ENCODE measurements around the gene TTLL11. TPM values are rescaled to one million over a fixed set of nuclear protein-coding genes. Genes with fewer than 3 reads are reported as not detected.

The TTLL11 gene
- total and polyA plus RNA-seq, 8 donors = 3.4 to 7.5 (median 5.5) TPM

DNA sequence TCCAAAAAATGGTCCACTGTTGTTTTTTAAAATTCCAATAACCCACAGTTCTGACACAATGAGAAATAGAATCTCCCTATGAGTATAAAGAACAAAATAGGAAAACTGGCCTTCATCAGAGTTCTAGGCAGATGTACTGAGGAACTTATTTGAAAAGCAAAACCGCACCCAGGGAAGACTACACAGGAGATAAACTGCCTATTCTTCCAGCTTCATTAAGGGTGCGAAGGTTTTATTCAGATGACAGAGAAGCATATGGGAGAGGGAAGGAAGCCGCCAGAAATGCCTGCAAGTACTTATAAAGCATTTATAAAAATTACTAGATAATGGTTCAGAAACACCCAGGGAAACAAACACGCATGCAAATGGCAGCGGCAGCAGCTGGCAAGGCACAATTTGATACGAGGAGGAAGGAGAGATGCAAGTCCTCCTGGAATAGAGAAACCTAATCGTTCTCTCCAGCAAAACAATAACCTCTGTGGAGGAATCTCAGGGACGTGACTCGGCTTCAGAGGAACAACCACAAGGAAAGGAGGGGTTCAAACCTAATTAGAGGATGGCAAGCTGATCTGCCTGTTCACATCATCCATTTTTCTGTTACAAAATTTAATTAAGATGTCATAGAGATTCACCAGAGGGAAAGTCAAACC, 9.0 kb downstream of the TTLL11 start:
- no peak for FAIRE-seq
- ATAC-seq = no peak
- Histone ChIP-seq H3K27me3 (no peaks in the 10 kb centered on the region), H3K27ac (no peak overlapping the region), H3K4me3 (no peak overlapping the region), H3K9me3 (no peaks in the 10 kb centered on the region), H3K36me3 (no peaks in the 10 kb centered on the region), H3K4me1 (peaks cover 5 to 20% (median 14%) of the 10 kb centered on the region in 3 donors)
- 78 to 85% methylated on average over 9 of the region's 9 CpGs for WGBS, 2 donors
- intact Hi-C loops (cut with DNase I) = no loop called here
- TF ChIP-seq, protein P1, sequence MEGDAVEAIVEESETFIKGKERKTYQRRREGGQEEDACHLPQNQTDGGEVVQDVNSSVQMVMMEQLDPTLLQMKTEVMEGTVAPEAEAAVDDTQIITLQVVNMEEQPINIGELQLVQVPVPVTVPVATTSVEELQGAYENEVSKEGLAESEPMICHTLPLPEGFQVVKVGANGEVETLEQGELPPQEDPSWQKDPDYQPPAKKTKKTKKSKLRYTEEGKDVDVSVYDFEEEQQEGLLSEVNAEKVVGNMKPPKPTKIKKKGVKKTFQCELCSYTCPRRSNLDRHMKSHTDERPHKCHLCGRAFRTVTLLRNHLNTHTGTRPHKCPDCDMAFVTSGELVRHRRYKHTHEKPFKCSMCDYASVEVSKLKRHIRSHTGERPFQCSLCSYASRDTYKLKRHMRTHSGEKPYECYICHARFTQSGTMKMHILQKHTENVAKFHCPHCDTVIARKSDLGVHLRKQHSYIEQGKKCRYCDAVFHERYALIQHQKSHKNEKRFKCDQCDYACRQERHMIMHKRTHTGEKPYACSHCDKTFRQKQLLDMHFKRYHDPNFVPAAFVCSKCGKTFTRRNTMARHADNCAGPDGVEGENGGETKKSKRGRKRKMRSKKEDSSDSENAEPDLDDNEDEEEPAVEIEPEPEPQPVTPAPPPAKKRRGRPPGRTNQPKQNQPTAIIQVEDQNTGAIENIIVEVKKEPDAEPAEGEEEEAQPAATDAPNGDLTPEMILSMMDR (IDR thresholded peaks at IDR 0.05) = no peak
- DNase-seq = no peak

DNA sequence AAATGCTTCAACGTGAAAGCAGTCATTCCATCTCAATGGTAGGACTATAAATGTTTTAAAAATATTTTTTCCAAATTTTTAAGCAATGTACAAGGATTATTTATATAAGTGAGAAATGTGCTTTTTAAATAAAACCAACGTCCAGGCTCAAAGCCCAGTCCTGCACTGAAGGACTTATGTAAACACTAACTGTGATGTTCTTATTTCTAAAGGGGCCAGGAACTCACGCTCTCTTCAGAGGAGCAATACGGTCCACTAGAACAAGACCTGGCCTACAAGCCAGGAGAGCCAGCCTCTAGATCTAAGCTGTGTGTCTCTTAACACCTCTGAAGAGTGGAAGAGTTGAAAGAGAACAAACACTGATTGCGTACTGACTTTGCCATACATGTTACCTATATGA, 12.1 kb downstream of the TTLL11 start:
- H3K4me1 ChIP-seq = peaks cover 0 to 8% (median 5%) of the 10 kb centered on the region in 3 donors
- H3K4me3 ChIP-seq = no peak overlapping the region
- H3K36me3 ChIP-seq = no peaks in the 10 kb centered on the region
- FAIRE-seq = no peak
- H3K27me3 ChIP-seq = no peaks in the 10 kb centered on the region
- intact Hi-C loops (cut with DNase I) = no loop called here
- no peaks in the 10 kb centered on the region for H3K9me3 ChIP-seq
- H3K27ac ChIP-seq = no peak overlapping the region
- TF ChIP-seq, protein P1 (IDR thresholded peaks at IDR 0.05) = no peak
- DNase-seq = no peak
- WGBS, 2 donors = 48 to 49% methylated on average over 5 of the region's 5 CpGs
- peak in 2 of 4 donors; percentile 39 to 60 for ATAC-seq

DNA sequence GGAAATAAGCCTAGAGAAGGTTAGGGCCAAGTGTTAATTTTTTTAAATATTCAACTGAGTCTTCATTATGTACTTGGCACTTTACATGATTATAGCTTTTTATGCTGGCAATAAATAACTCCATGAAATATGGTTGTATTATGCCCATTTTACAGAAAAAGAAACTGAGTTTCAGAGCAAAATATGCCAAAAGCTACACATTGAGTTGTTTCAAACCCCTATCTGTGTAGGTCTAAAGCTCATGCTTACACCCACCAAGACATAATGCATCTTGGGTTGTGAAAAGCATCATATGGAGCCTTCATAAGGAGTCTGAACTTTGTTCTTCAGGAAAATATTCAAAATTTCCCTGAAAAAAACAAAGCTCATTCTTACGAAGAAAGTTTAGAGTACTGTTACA, 14.6 kb downstream of the TTLL11 start:
- DNase-seq (no peak), ATAC-seq (no peak), FAIRE-seq (no peak)
- H3K4me3 ChIP-seq = no peak overlapping the region
- intact Hi-C loops (cut with DNase I) = no loop called here
- no peaks in the 10 kb centered on the region for H3K9me3 ChIP-seq
- no peaks in the 10 kb centered on the region for H3K27me3 ChIP-seq
- no peak overlapping the region for H3K27ac ChIP-seq
- no peaks in the 10 kb centered on the region for H3K36me3 ChIP-seq
- peaks cover 0 to 8% (median 5%) of the 10 kb centered on the region in 3 donors for H3K4me1 ChIP-seq
- WGBS, 2 donors = 97% methylated on average over 1 of the region's 1 CpG
- TF ChIP-seq, protein P1 (IDR thresholded peaks at IDR 0.05) = no peak

DNA sequence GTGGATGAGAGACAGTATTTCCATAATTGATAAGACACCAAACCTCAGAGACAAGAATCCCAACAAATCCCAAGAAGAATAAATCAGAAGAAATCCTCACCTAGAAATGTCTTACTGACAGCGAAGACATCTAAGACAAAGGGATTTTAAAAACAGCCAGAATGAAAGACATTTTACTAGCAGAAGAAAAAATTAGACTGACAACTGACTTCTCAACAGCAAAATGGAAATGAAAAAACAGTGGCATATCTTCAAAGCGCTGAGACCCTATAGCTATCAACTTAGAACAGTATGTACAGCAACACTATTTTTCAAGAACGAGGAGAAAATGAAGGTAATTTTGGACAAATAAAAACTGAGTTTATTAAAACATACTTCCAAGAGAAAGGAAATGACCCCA, 16.3 kb downstream of the TTLL11 start:
- 94 to 95% methylated on average over 3 of the region's 3 CpGs for WGBS, 2 donors

DNA sequence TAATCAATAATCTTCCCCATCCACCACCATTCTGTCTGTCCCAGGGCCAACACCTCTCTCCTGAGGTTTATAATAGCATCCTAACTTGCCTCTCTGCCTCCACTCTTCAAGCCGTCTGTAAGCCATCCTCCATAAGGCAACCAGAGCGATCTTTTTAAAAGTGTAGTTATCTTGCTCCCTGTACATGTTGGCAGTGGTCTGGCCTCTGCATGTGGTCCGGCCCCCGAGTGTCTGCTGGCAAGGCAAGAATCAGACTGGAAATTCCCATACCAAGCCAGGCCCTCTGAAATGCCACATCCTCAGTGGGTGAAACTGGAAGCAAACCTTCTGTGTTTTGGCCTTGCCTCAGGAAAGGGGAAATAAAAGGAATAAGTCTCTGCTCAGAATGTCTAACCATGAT, 17.0 kb downstream of the TTLL11 start:
- FAIRE-seq (no peak), ATAC-seq (no peak), DNase-seq (no peak)
- no peaks in the 10 kb centered on the region for H3K9me3 ChIP-seq
- 85% methylated on average over 4 of the region's 4 CpGs for WGBS, 2 donors
- no peak overlapping the region for H3K27ac ChIP-seq
- no peak overlapping the region for H3K4me3 ChIP-seq
- H3K4me1 ChIP-seq = peaks cover 0 to 3% (median 3%) of the 10 kb centered on the region in 3 donors
- intact Hi-C loops (cut with DNase I) = no loop called here
- H3K27me3 ChIP-seq = no peaks in the 10 kb centered on the region
- no peaks in the 10 kb centered on the region for H3K36me3 ChIP-seq
- TF ChIP-seq, protein P1 (IDR thresholded peaks at IDR 0.05) = no peak

More for the DNA sequence above, 16.3 kb downstream of the TTLL11 start:
- intact Hi-C loops (cut with DNase I) = no loop called here
- TF ChIP-seq, protein P1 (IDR thresholded peaks at IDR 0.05) = no peak
- Histone ChIP-seq H3K36me3 (no peaks in the 10 kb centered on the region), H3K27me3 (no peaks in the 10 kb centered on the region), H3K4me1 (peaks cover 0 to 8% (median 5%) of the 10 kb centered on the region in 3 donors), H3K9me3 (no peaks in the 10 kb centered on the region), H3K27ac (no peak overlapping the region), H3K4me3 (no peak overlapping the region)
- DNase-seq = no peak
- FAIRE-seq = no peak
- ATAC-seq = no peak

Measured in pancreas (tissue), 10 donors.